ENCODE data around the gene ATG13.

ATG13 gene

DNA sequence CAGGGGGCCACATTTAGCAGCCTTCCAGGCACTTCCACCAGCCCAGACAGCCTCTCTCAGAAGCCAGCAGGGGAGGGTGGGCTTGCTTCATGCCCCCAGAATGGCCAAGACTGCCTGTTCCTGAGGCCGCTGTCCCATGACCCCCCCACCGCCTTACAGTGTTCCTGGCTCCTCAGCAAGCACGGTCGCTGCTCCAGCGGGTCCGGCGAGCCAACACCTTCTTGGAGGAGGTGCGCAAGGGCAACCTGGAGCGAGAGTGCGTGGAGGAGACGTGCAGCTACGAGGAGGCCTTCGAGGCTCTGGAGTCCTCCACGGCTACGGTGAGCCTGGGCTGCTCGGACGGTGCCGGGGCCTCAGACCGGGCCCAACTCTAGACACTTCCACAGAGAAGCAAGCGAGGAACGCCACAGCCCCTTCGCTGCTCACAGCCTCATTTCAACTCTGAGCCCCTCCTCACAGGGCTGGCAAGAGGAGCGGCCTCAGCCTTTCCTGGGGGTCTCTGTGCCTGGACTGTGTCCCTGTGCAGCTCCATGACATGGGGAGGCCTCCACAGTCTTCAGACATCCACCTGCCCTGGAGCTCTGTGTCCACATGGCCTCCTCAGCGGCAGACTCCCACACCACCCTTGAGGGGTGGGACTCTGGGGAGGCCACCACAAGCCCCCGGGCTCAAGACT lies 102.3 kb downstream of the ATG13 start:
- DNase-seq (ENCODE audit: extremely low read depth, low read depth): no peak
- TF ChIP-seq, protein P1, sequence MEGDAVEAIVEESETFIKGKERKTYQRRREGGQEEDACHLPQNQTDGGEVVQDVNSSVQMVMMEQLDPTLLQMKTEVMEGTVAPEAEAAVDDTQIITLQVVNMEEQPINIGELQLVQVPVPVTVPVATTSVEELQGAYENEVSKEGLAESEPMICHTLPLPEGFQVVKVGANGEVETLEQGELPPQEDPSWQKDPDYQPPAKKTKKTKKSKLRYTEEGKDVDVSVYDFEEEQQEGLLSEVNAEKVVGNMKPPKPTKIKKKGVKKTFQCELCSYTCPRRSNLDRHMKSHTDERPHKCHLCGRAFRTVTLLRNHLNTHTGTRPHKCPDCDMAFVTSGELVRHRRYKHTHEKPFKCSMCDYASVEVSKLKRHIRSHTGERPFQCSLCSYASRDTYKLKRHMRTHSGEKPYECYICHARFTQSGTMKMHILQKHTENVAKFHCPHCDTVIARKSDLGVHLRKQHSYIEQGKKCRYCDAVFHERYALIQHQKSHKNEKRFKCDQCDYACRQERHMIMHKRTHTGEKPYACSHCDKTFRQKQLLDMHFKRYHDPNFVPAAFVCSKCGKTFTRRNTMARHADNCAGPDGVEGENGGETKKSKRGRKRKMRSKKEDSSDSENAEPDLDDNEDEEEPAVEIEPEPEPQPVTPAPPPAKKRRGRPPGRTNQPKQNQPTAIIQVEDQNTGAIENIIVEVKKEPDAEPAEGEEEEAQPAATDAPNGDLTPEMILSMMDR (IDR thresholded peaks at IDR 0.05; ENCODE audit: low read depth, low read length): no peak

GRCh38 chr11:46721286-46721685 lies 103.9 kb downstream of the ATG13 start:
- DNase-seq (ENCODE audit: extremely low read depth, low read depth): no peak

GRCh38 chr11:46722566-46723358 lies 105.4 kb downstream of the ATG13 start:
- no peak for DNase-seq (ENCODE audit: extremely low read depth, low read depth)
- TF ChIP-seq, protein P1 (IDR thresholded peaks at IDR 0.05; ENCODE audit: low read depth, low read length): no peak

More at GRCh38 chr11:46721286-46721685, 103.9 kb downstream of the ATG13 start:
- TF ChIP-seq, protein P1 (IDR thresholded peaks at IDR 0.05; ENCODE audit: low read depth, low read length): no peak

- TF ChIP-seq, protein P1 (IDR thresholded peaks at IDR 0.05; ENCODE audit: low read depth, low read length): no peak
- no peak for DNase-seq (ENCODE audit: extremely low read depth, low read depth)
Observed at GRCh38 chr11:46723359-46723680, 106.0 kb downstream of the ATG13 start.

- TF ChIP-seq, protein P1 (IDR thresholded peaks at IDR 0.05; ENCODE audit: low read depth, low read length): no peak
- DNase-seq (ENCODE audit: extremely low read depth, low read depth): no peak
Observed at GRCh38 chr11:46724088-46724487, 106.7 kb downstream of the ATG13 start.

All from AG09319 (cell line).